MM.1S (cell line): Measurements from ENCODE around the gene OTC.

Experiments used
- DNase-seq: peaks from one replicate; pipeline ENCODE4 v3.0.0-alpha.2; 2015
- H2AFZ ChIP-seq: fragments of 300-600 bp; sonication (generic); 2 replicates; pipeline ENCODE4 v1.6.0; 2016; ENCODE audit warnings: antibody characterized with exemption, low read length
- H3F3A ChIP-seq: fragments of 300-600 bp; sonication (generic); 2 replicates; pipeline ENCODE4 v1.6.1; 2016; ENCODE audit warnings: mild to moderate bottlenecking, antibody characterized with exemption, low read length, moderate library complexity, mixed read lengths; ENCODE audit not compliant: insufficient read depth
- H3K27ac ChIP-seq: fragments of 300-600 bp; sonication (generic); 2 replicates; pipeline ENCODE4 v1.5.1; 2016; ENCODE audit warnings: mild to moderate bottlenecking, low read length
- H3K27me3 ChIP-seq: fragments of 300-600 bp; sonication (generic); replicated peaks from 2 replicates; pipeline ENCODE4 v1.6.0; 2016; ENCODE audit warnings: low read length; ENCODE audit not compliant: insufficient read depth
- H3K36me3 ChIP-seq: fragments of 300-600 bp; sonication (generic); replicated peaks from 2 replicates; pipeline ENCODE4 v1.6.1; 2016; ENCODE audit warnings: mild to moderate bottlenecking, low read length, mixed read lengths; ENCODE audit not compliant: insufficient read depth
- H3K4me1 ChIP-seq: fragments of 300-600 bp; sonication (generic); 2 replicates; pipeline ENCODE4 v1.6.1; 2016; ENCODE audit warnings: low read length, mixed read lengths
- H3K4me2 ChIP-seq: fragments of 300-600 bp; sonication (generic); 2 replicates; pipeline ENCODE4 v1.6.0; 2016; ENCODE audit warnings: low read depth, low read length
- H3K4me3 ChIP-seq: fragments of 300-600 bp; sonication (generic); 2 replicates; pipeline ENCODE4 v1.5.1; 2016; ENCODE audit warnings: low read length, mixed read lengths
- H3K79me2 ChIP-seq: fragments of 300-600 bp; sonication (generic); 2 replicates; pipeline ENCODE4 v1.6.1; 2016; ENCODE audit warnings: mixed run types, low read length, mixed read lengths
- H3K9ac ChIP-seq: fragments of 300-600 bp; sonication (generic); 2 replicates; pipeline ENCODE4 v1.6.1; 2016; ENCODE audit warnings: low read length, mixed read lengths
- H3K9me2 ChIP-seq: fragments of 300-600 bp; sonication (generic); replicated peaks from 2 replicates; pipeline ENCODE4 v1.6.1; 2016; ENCODE audit warnings: mild to moderate bottlenecking, low read length, mixed read lengths; ENCODE audit not compliant: insufficient read depth
- H3K9me3 ChIP-seq: fragments of 300-600 bp; sonication (generic); replicated peaks from 2 replicates; pipeline ENCODE4 v1.6.1; 2016; ENCODE audit warnings: mild to moderate bottlenecking, low read length, mixed read lengths; ENCODE audit not compliant: insufficient read depth
- H4K20me1 ChIP-seq: fragments of 300-600 bp; sonication (generic); 2 replicates; pipeline ENCODE4 v1.6.1; 2016; ENCODE audit warnings: mild to moderate bottlenecking, low read length, moderate library complexity, mixed read lengths; ENCODE audit not compliant: insufficient read depth
- CTCF ChIP-seq: fragments of 300-600 bp; sonication (generic); IDR thresholded peaks from 2 replicates; pipeline ENCODE4 v1.5.1; 2016; ENCODE audit warnings: antibody characterized with exemption, low read length, mixed read lengths
- EZH2 ChIP-seq: fragments of 300-600 bp; sonication (generic); optimal IDR thresholded peaks from 2 replicates; pipeline ENCODE3; 2017; ENCODE audit warnings: low read depth, mild to moderate bottlenecking, antibody characterized with exemption, low read length, mixed read lengths
- EZH2phosphoT487 ChIP-seq: fragments of 300-600 bp; sonication (generic); IDR thresholded peaks from 2 replicates; pipeline ENCODE4 v1.6.1; 2018; ENCODE audit warnings: antibody characterized with exemption, low read length

The OTC gene

GRCh38 chrX:38435130-38435529 is 82.7 kb downstream of the OTC start:
- no peaks in the 10 kb centered on the region for H3K4me1 ChIP-seq
- no peak for TF ChIP-seq CTCF
- TF ChIP-seq EZH2phosphoT487, result no peak
- no peak for TF ChIP-seq EZH2
- DNase-seq, result no peak

GRCh38 chrX:38437093-38437492 is 84.7 kb downstream of the OTC start:
- Histone ChIP-seq H3K4me1 (no peaks in the 10 kb centered on the region), H3K27me3 (no peaks in the 10 kb centered on the region)

More at GRCh38 chrX:38435130-38435529, 82.7 kb downstream of the OTC start:
- Histone ChIP-seq H3K27me3 (no peaks in the 10 kb centered on the region), H3K4me3 (no peak overlapping the region), H3K4me2 (no peak overlapping the region), H2AFZ (no peak overlapping the region), H3K9me3 (no peaks in the 10 kb centered on the region), H4K20me1 (no peaks in the 10 kb centered on the region), H3K27ac (no peak overlapping the region), H3K79me2 (no peaks in the 10 kb centered on the region), H3K36me3 (no peaks in the 10 kb centered on the region), H3K9me2 (no peaks in the 10 kb centered on the region), H3K9ac (no peak overlapping the region), H3F3A (no peaks in the 10 kb centered on the region)

GRCh38 chrX:38438321-38438720 is 85.9 kb downstream of the OTC start:
- Histone ChIP-seq H3K36me3 (no peaks in the 10 kb centered on the region), H3K9ac (no peak overlapping the region), H4K20me1 (no peaks in the 10 kb centered on the region), H3K27me3 (no peaks in the 10 kb centered on the region), H3K9me3 (no peaks in the 10 kb centered on the region), H2AFZ (no peak overlapping the region), H3K4me3 (no peak overlapping the region), H3K4me1 (no peaks in the 10 kb centered on the region), H3K27ac (no peak overlapping the region), H3K9me2 (no peaks in the 10 kb centered on the region), H3K4me2 (no peak overlapping the region), H3F3A (no peaks in the 10 kb centered on the region), H3K79me2 (no peaks in the 10 kb centered on the region)
- DNase-seq, result no peak
- TF ChIP-seq CTCF (no peak), EZH2 (no peak), EZH2phosphoT487 (no peak)

More at GRCh38 chrX:38437093-38437492, 84.7 kb downstream of the OTC start:
- Histone ChIP-seq H3K9me2 (no peaks in the 10 kb centered on the region), H3K4me2 (no peak overlapping the region), H3K27ac (no peak overlapping the region), H3F3A (no peaks in the 10 kb centered on the region), H3K79me2 (no peaks in the 10 kb centered on the region), H3K9ac (no peak overlapping the region), H3K4me3 (no peak overlapping the region), H2AFZ (no peak overlapping the region), H3K9me3 (no peaks in the 10 kb centered on the region), H3K36me3 (no peaks in the 10 kb centered on the region), H4K20me1 (no peaks in the 10 kb centered on the region)
- DNase-seq, result no peak
- TF ChIP-seq EZH2 (no peak), CTCF (no peak), EZH2phosphoT487 (no peak)

GRCh38 chrX:38452603-38453002 is 100.2 kb downstream of the OTC start:
- no peaks in the 10 kb centered on the region for H3K27me3 ChIP-seq
- no peak for TF ChIP-seq CTCF
- TF ChIP-seq EZH2phosphoT487, result no peak
- TF ChIP-seq EZH2, result no peak
- H3K9me2 ChIP-seq, result no peaks in the 10 kb centered on the region
- no peaks in the 10 kb centered on the region for H4K20me1 ChIP-seq
- H3K4me2 ChIP-seq, result no peak overlapping the region
- H3K27ac ChIP-seq, result no peak overlapping the region
- H3K4me3 ChIP-seq, result no peak overlapping the region
- no peaks in the 10 kb centered on the region for H3K4me1 ChIP-seq
- no peaks in the 10 kb centered on the region for H3K36me3 ChIP-seq
- H3F3A ChIP-seq, result no peaks in the 10 kb centered on the region
- no peak overlapping the region for H2AFZ ChIP-seq
- no peak overlapping the region for H3K9ac ChIP-seq
- no peaks in the 10 kb centered on the region for H3K9me3 ChIP-seq
- no peak for DNase-seq
- H3K79me2 ChIP-seq, result no peaks in the 10 kb centered on the region
